K562 (cell line): ENCODE results near the gene KRT25. TPM values are rescaled to one million over a fixed set of nuclear protein-coding genes. Genes with fewer than 3 reads are reported as not detected.

ENCODE experiments used
- ATAC-seq: fragments of 200-7000 bp; cut with Tn5 transposase; 3 replicates; pipeline ENCODE4 v1.9.1; 2020; ENCODE audit warnings: moderate library complexity
- BruUV-seq: library from RNA; stranded (reverse); fragments of 400-500 nt; replicated peaks from 2 replicates; lab custom pipeline; 2021; lab: Mats Ljungman, UMichigan
- CTCF ChIA-PET: fragments of 300-600 bp; formaldehyde crosslinking; extraction: SDS; loops from one replicate; lab custom pipeline; 2021; ENCODE audit warnings: low intra/inter-chr PET ratio; lab: Yijun Ruan, JAX
- POLR2A ChIA-PET: fragments of 300-600, 350-650 bp; sonication (Branson Sonifier 250); formaldehyde crosslinking; extraction: SDS; loops from one replicate; lab custom pipeline; 2021; ENCODE audit warnings: antibody characterized with exemption, inconsistent platforms; lab: Yijun Ruan, JAX
- DNase-seq, 4 experiments: peaks; one replicate each; pipeline versions ENCODE4 v3.0.0 to v3.0.0-alpha.2; 2011 to 2018; ENCODE audit warnings: low spot score in 3 of 4, mixed read lengths in 3 of 4; ENCODE audit errors: extremely low read depth in 1 of 4
- FAIRE-seq: peaks from 2 replicates; lab custom pipeline; 2011; peaks lifted over from hg19 to GRCh38; lab: Jason Lieb, UNC
- H2AFZ ChIP-seq: 2 replicates; pipeline ENCODE4 v1.6.0; 2011; ENCODE audit warnings: low read depth, low read length, control low read depth, inconsistent platforms
- H3K27ac ChIP-seq: fragments of 200-600 bp; 3 replicates; pipeline ENCODE4 v1.8.0; 2011; ENCODE audit warnings: low read depth, mild to moderate bottlenecking, control low read depth, inconsistent platforms, low read length, moderate library complexity, mixed read lengths; ENCODE audit errors: extremely low read depth
- H3K27me3 ChIP-seq, 2 experiments: fragments of 300-600 bp in 1 of 2; 2 replicates in 1 of 2; 3 replicates in 1 of 2; pipeline versions ENCODE4 v1.6.0 to v1.8.0; 2011; ENCODE audit warnings: inconsistent platforms in 2 of 2, low read length in 2 of 2, mild to moderate bottlenecking in 1 of 2, mixed read lengths in 1 of 2, moderate library complexity in 1 of 2; ENCODE audit not compliant: control insufficient read depth in 2 of 2, insufficient read depth in 2 of 2
- H3K36me3 ChIP-seq: fragments of 300-600 bp; 3 replicates; pipeline ENCODE4 v1.8.0; 2011; ENCODE audit warnings: mild to moderate bottlenecking, low read length, inconsistent platforms; ENCODE audit not compliant: control insufficient read depth, insufficient read depth
- H3K4me1 ChIP-seq, 2 experiments: fragments of 200-600 bp in 1 of 2; replicated peaks in 1 of 2; 2 replicates in 1 of 2; 3 replicates in 1 of 2; pipeline versions ENCODE4 v1.5.1 to v1.8.0; 2011; ENCODE audit warnings: inconsistent platforms in 2 of 2, low read length in 2 of 2, mild to moderate bottlenecking in 1 of 2, mixed read lengths in 1 of 2, moderate library complexity in 1 of 2; ENCODE audit not compliant: control insufficient read depth in 2 of 2, insufficient read depth in 2 of 2
- H3K4me2 ChIP-seq: 2 replicates; pipeline ENCODE4 v1.6.1; 2011; ENCODE audit warnings: low read length, control low read depth, inconsistent platforms, mixed read lengths; ENCODE audit not compliant: insufficient read depth
- H3K4me3 ChIP-seq: fragments of 200-600 bp; sonication (generic), shearing (Covaris generic); 2 replicates; pipeline ENCODE4 v1.5.1; 2016; ENCODE audit warnings: control low read depth, inconsistent platforms
- H3K79me2 ChIP-seq: fragments of 200-600 bp; 3 replicates; pipeline ENCODE4 v1.8.0; 2011; ENCODE audit warnings: low read length, inconsistent platforms; ENCODE audit not compliant: control insufficient read depth, insufficient read depth
- H3K9ac ChIP-seq, 2 experiments: 2 replicates each; pipeline versions ENCODE4 v1.6.0 to v1.6.1; 2011; ENCODE audit warnings: low read depth in 2 of 2, low read length in 2 of 2, control low read depth in 1 of 2, inconsistent platforms in 1 of 2, mild to moderate bottlenecking in 1 of 2, mixed read lengths in 1 of 2; ENCODE audit not compliant: insufficient read depth in 1 of 2
- H3K9me1 ChIP-seq: one replicate; pipeline ENCODE4 v1.6.0; 2011; ENCODE audit warnings: inconsistent platforms, mild to moderate bottlenecking, low read length, moderate library complexity; ENCODE audit not compliant: control insufficient read depth, insufficient read depth
- H3K9me3 ChIP-seq: replicated peaks from 2 replicates; pipeline ENCODE4 v1.5.1; 2011; ENCODE audit warnings: low read depth, low read length, inconsistent platforms; ENCODE audit not compliant: control insufficient read depth, insufficient read depth
- H4K20me1 ChIP-seq: replicated peaks from 2 replicates; pipeline ENCODE4 v1.6.1; 2011; ENCODE audit warnings: low read length, inconsistent platforms, mixed read lengths; ENCODE audit not compliant: control insufficient read depth, insufficient read depth
- ADNP ChIP-seq: fragments of 200-800 bp; sonication (Bioruptor generic); IDR thresholded peaks from 2 replicates; pipeline ENCODE4 v1.6.1; 2016; ENCODE audit warnings: missing genetic modification characterization, missing compliant biosample characterization
- IRF2 ChIP-seq: sonication (generic); formaldehyde crosslinking; IDR thresholded peaks from 2 replicates; pipeline ENCODE4 v1.8.1; 2022; ENCODE audit warnings: mild to moderate bottlenecking, missing genetic modification reagents
- KLF16 ChIP-seq: IDR thresholded peaks from 2 replicates; pipeline ENCODE4 v1.6.1; 2016; ENCODE audit warnings: antibody characterized with exemption
- NFYB ChIP-seq: IDR thresholded peaks from 2 replicates; pipeline ENCODE4 v1.6.1; 2011; ENCODE audit warnings: mild to moderate bottlenecking, moderate library complexity; ENCODE audit not compliant: insufficient read length; ENCODE audit errors: extremely low read depth
- POLR2A ChIP-seq: fragments of 450-650 bp; conservative IDR thresholded peaks from 2 replicates; pipeline ENCODE4 v1.6.1; 2016
- POLR2G ChIP-seq: fragments of 200-400 bp; formaldehyde crosslinking; IDR thresholded peaks from 2 replicates; pipeline ENCODE4 v1.6.1; 2017; ENCODE audit warnings: low read depth, mild to moderate bottlenecking, antibody characterized with exemption, low read length, moderate library complexity
- SMAD3 ChIP-seq: fragments of 450-650 bp; formaldehyde crosslinking; conservative IDR thresholded peaks from 2 replicates; pipeline ENCODE4 v1.4.0; 2020; ENCODE audit warnings: mild to moderate bottlenecking
- SMARCA4 ChIP-seq: fragments of 450-650 bp; IDR thresholded peaks from 2 replicates; pipeline ENCODE4 v1.6.1; 2016
- TAF7 ChIP-seq: fragments of 450-650 bp; IDR thresholded peaks from 2 replicates; pipeline ENCODE4 v1.6.1; 2016; ENCODE audit warnings: missing genetic modification characterization, missing compliant biosample characterization
- TCF3 ChIP-seq: sonication (generic); formaldehyde crosslinking; IDR thresholded peaks from 2 replicates; pipeline ENCODE4 v1.4.0; 2020; ENCODE audit warnings: mild to moderate bottlenecking, missing genetic modification reagents
- TRIM28 ChIP-seq: fragments of 450-650 bp; IDR thresholded peaks from 2 replicates; pipeline ENCODE4 v1.6.1; 2017
- ZNF263 ChIP-seq: sonication (generic); formaldehyde crosslinking; IDR thresholded peaks from 2 replicates; pipeline ENCODE4 v1.8.0; 2022; ENCODE audit warnings: mild to moderate bottlenecking, missing genetic modification reagents, borderline replicate concordance
- ZNF764 ChIP-seq: fragments of 250-450 bp; sonication (Bioruptor Pico); IDR thresholded peaks from 2 replicates; pipeline ENCODE4 v1.4.0; 2020; ENCODE audit warnings: low read depth, mild to moderate bottlenecking, moderate library complexity
- ZNF766 ChIP-seq: fragments of 200-800 bp; sonication (Bioruptor generic); conservative IDR thresholded peaks from 2 replicates; pipeline ENCODE4 v1.6.1; 2016; ENCODE audit warnings: missing genetic modification characterization, missing compliant biosample characterization
- ZNF830 ChIP-seq: fragments of 250-450 bp; sonication (Bioruptor Pico); IDR thresholded peaks from 2 replicates; pipeline ENCODE4 v1.5.0; 2021; ENCODE audit warnings: mild to moderate bottlenecking
- WGBS: fragments of 100-300 bp; shearing (Covaris generic); methylation state at CpG from one replicate; pipeline ENCODE4 v1.1.6; 2016; ENCODE audit warnings: low coverage, mixed read lengths; ENCODE audit not compliant: insufficient coverage; ENCODE audit errors: missing lambda C conversion rate; 5-methylcytosine and 5-hydroxymethylcytosine counted together
- in situ Hi-C: fragments of 300-500 bp; cut with MboI; formaldehyde crosslinking; loops from 4 replicates; pipeline ENCODE4 v1.15.0; 2018; ENCODE audit warnings: inconsistent platforms, mixed read lengths
- intact Hi-C: fragments of 100-400 bp; cut with micrococcal nuclease; formaldehyde crosslinking; loops from 2 replicates; pipeline ENCODE4 v1.14.2; 2022
- polyA plus RNA-seq, 8 experiments: library from polyadenylated mRNA; depleted of rRNA in 4 of 8; stranded (reverse) in 5 of 8; unstranded in 3 of 8; fragments of >200 nt; fragmentation: Nextera tagmentation in 2 of 8; fragmentation: Illumina TruSeq in 1 of 8; extraction: Ambion mirVana in 2 of 8; extraction: Trizol in 1 of 8; gene quantifications; 2 replicates each; pipeline versions ENCODE4 v1.2.1 to v1.2.3, GENCODE V29; 2011 to 2014; ENCODE audit warnings: inconsistent platforms in 1 of 8, missing spikeins in 1 of 8
- total RNA-seq, 7 experiments: library from RNA; depleted of rRNA in 6 of 7; stranded (reverse); fragments of >200 nt in 6 of 7; fragmentation: Illumina TruSeq in 2 of 7; extraction: Trizol in 2 of 7; gene quantifications; 2 replicates each; pipeline versions ENCODE4 v1.2.1 to v1.2.3, GENCODE V29; 2011 to 2021; ENCODE audit warnings: low replicate concordance in 1 of 7
- TF ChIP-seq, protein P1 (sequence below): fragments of 250-450 bp; sonication (Bioruptor Pico); IDR thresholded peaks from 2 replicates; pipeline ENCODE4 v1.5.0; 2021; ENCODE audit warnings: mild to moderate bottlenecking, moderate library complexity

The KRT25 gene
- total and polyA plus RNA-seq, 9 of the 15 experiments (the other 6 are each of a cell fraction or from before 2014, with no cell fraction given), result not detected

- H3K9me3 ChIP-seq, result no peaks in the 10 kb centered on the region
- H3K27me3 ChIP-seq, result peaks cover 14 to 21% of the 10 kb centered on the region in 2 experiments; a peak in 4 of 5 replicates
- POLR2A ChIA-PET, result no interaction called here
- no peaks in the 10 kb centered on the region for H3K4me1 ChIP-seq
- no peak for TF ChIP-seq ZNF766
- TF ChIP-seq ZNF263 (CRISPR knock-in tag), result no peak
- TF ChIP-seq TAF7 (tag), result no peak
- no peak for TF ChIP-seq KLF16
- TF ChIP-seq, protein P1, sequence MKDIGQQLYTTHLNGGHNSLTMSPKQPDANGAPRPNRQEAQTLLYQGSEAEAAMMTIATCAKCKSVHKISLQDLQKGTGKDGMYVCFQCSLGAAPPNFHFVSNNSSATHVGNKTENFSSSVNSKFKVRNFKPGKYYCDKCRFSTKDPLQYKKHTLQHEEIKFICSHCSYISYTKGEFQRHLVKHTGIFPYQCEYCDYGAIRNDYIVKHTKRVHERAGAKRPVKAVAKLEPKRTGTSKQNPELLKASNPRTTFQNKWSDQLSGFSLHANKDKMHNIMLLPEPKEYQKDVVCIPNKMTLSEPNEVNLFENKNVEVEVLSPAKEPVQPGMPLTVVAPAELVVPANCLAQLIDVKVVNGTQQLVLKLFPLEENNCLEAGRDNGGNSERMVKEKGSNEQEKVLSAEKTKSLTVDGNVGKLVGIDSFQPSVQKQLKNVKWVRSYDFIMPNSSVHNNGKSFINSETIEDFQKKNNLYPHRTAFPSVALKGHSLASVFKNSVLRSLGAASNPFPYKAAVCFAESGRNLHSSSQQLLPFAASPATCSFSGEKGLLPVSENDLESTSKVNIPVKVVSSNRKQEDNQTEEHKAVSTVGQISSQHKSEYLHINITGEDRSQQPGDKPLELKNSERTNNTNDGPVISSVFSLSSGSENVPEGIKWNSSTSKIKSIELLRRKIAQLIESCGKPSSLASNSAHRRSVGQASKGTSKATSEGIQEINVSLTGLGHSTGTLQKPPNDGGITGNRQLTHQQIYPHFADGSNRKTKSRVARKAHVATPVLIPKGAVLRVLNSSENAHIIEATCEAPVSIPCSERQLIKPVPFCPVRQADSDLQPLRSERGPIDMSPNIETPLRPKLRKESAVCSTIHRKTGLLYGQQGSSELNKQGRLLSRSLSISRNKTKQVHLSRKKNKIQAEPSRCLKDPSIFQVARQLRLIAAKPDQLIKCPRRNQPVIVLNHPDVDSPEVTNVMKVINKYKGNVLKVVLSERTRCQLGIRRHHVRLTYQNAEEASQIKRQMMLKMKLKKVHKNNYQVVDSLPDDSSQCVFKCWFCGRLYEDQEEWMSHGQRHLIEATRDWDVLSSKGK (CRISPR knock-in tag), result no peak
- TF ChIP-seq ZNF764 (CRISPR knock-in tag), result no peak
- no peak for TF ChIP-seq TRIM28
- no peak for TF ChIP-seq TCF3 (CRISPR knock-in tag)
- TF ChIP-seq ADNP, result no peak
- TF ChIP-seq POLR2A, result no peak
- TF ChIP-seq POLR2G, result no peak
- TF ChIP-seq IRF2, result no peak
- no peak for TF ChIP-seq SMARCA4
- no peak for TF ChIP-seq NFYB
- TF ChIP-seq ZNF830, result no peak
- TF ChIP-seq SMAD3 (CRISPR knock-in tag), result no peak
- H3K4me2 ChIP-seq, result no peak overlapping the region
- FAIRE-seq, result no peak
- no TSS peak for BruUV-seq
- H3K4me3 ChIP-seq, result no peak overlapping the region
- in situ Hi-C loops, result no loop called here
- H3K9me1 ChIP-seq, result no peaks in the 10 kb centered on the region
- H4K20me1 ChIP-seq, result no peaks in the 10 kb centered on the region
- CTCF ChIA-PET, result no interaction called here
- H3K27ac ChIP-seq, result no peak overlapping the region
- no peak for ATAC-seq
- no peak for DNase-seq
- no peak overlapping the region for H3K9ac ChIP-seq
- no peak overlapping the region for H2AFZ ChIP-seq
- H3K36me3 ChIP-seq, result no peaks in the 10 kb centered on the region
- 6% methylated on average over 3 of the region's 3 CpGs for WGBS
- intact Hi-C loops, result no loop called here
- H3K79me2 ChIP-seq, result no peaks in the 10 kb centered on the region
Measured at GRCh38 chr17:40753804-40754203, 1.3 kb downstream of the KRT25 start.
